ENCODE results near the gene MYH2. TPM values are rescaled to one million over a fixed set of nuclear protein-coding genes. Genes with fewer than 3 reads are reported as not detected.

The MYH2 gene
- total RNA-seq, 1 experiment from 2014 or later: not detected

DNA sequence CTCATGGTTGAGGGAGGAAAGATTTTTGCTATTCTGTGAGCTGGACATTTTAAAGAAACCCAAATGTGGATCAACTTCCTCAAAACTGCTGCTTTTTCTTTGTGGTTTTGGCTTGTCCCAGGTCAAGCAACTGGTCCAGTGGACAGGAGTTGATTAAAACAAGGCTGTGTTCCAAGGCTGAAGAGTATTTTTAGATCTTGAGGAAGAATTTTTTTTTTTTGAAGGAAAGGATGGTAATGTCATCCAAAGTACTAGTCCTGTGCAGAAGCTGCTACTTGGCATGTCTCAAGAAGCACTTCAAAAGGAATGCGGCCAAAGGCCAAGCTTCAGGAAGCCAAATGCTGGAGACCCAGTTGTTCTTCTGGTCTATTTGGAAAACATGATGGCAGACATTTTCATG lies 8.0 kb upstream of the MYH2 start:
- ChIA-PET POLR2A (no interaction called here), CTCF (no interaction called here), RAD21 (ENCODE audit: low non-redundant PET in 1 of 2, low total read pairs in 2 of 2, uncharacterized antibody in 2 of 2, unreplicated experiment in 2 of 2) (no interaction called here)
- Histone ChIP-seq H3K4me2 (ENCODE audit: low read length) (no peak overlapping the region), H3K4me1 (ENCODE audit: control insufficient read depth in 1 of 2, insufficient read depth in 2 of 2, low read length in 2 of 2) (no peaks in the 10 kb centered on the region), H3K79me2 (ENCODE audit: insufficient read depth, low read length) (no peaks in the 10 kb centered on the region), H3K9me2 (ENCODE audit: insufficient read depth) (no peaks in the 10 kb centered on the region), H3K9me3 (ENCODE audit: control insufficient read depth in 1 of 2, insufficient read depth in 1 of 2, low read depth in 1 of 2, low read length in 2 of 2) (no peaks in the 10 kb centered on the region), H3K27ac (ENCODE audit: low read depth, low read length) (no peak overlapping the region), H3K4me3 (replicated peaks in 1 of 2; ENCODE audit: low read depth in 1 of 2, low read length in 2 of 2) (no peak overlapping the region), H4K20me1 (ENCODE audit: insufficient read depth) (no peaks in the 10 kb centered on the region), H3K9ac (ENCODE audit: low read length) (no peak overlapping the region), H3K27me3 (ENCODE audit: insufficient read depth, low read length) (peaks cover 7% of the 10 kb centered on the region; the same call in 1 of the 2 replicates), H3K36me3 (ENCODE audit: control insufficient read depth in 1 of 2, insufficient read depth in 2 of 2, low read length in 2 of 2) (no peaks in the 10 kb centered on the region), H2AFZ (ENCODE audit: low read depth, low read length, poor library complexity, severe bottlenecking) (no peak overlapping the region)
- no TSS peak for BruUV-seq (replicated peaks)
- no peak for DNase-seq (ENCODE audit: low read depth, low spot score)
- TF ChIP-seq, protein P1, sequence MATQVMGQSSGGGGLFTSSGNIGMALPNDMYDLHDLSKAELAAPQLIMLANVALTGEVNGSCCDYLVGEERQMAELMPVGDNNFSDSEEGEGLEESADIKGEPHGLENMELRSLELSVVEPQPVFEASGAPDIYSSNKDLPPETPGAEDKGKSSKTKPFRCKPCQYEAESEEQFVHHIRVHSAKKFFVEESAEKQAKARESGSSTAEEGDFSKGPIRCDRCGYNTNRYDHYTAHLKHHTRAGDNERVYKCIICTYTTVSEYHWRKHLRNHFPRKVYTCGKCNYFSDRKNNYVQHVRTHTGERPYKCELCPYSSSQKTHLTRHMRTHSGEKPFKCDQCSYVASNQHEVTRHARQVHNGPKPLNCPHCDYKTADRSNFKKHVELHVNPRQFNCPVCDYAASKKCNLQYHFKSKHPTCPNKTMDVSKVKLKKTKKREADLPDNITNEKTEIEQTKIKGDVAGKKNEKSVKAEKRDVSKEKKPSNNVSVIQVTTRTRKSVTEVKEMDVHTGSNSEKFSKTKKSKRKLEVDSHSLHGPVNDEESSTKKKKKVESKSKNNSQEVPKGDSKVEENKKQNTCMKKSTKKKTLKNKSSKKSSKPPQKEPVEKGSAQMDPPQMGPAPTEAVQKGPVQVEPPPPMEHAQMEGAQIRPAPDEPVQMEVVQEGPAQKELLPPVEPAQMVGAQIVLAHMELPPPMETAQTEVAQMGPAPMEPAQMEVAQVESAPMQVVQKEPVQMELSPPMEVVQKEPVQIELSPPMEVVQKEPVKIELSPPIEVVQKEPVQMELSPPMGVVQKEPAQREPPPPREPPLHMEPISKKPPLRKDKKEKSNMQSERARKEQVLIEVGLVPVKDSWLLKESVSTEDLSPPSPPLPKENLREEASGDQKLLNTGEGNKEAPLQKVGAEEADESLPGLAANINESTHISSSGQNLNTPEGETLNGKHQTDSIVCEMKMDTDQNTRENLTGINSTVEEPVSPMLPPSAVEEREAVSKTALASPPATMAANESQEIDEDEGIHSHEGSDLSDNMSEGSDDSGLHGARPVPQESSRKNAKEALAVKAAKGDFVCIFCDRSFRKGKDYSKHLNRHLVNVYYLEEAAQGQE (IDR thresholded peaks at IDR 0.05; ENCODE audit: low read depth): no peak
- no peak for TF ChIP-seq SIN3A (IDR thresholded peaks at IDR 0.05; ENCODE audit: low read depth)
- TF ChIP-seq, protein P2, sequence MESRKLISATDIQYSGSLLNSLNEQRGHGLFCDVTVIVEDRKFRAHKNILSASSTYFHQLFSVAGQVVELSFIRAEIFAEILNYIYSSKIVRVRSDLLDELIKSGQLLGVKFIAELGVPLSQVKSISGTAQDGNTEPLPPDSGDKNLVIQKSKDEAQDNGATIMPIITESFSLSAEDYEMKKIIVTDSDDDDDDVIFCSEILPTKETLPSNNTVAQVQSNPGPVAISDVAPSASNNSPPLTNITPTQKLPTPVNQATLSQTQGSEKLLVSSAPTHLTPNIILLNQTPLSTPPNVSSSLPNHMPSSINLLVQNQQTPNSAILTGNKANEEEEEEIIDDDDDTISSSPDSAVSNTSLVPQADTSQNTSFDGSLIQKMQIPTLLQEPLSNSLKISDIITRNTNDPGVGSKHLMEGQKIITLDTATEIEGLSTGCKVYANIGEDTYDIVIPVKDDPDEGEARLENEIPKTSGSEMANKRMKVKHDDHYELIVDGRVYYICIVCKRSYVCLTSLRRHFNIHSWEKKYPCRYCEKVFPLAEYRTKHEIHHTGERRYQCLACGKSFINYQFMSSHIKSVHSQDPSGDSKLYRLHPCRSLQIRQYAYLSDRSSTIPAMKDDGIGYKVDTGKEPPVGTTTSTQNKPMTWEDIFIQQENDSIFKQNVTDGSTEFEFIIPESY (IDR thresholded peaks at IDR 0.05; ENCODE audit: extremely low read depth, insufficient replicate concordance, low read length): no peak
- TF ChIP-seq ELF1 (IDR thresholded peaks at IDR 0.05; ENCODE audit: borderline replicate concordance, low read depth): no peak
- TF ChIP-seq ZFX (IDR thresholded peaks at IDR 0.05): no peak
- no peak for TF ChIP-seq SP1 (IDR thresholded peaks at IDR 0.05; ENCODE audit: low read depth)
- TF ChIP-seq POLR2AphosphoS5 (IDR thresholded peaks at IDR 0.05; ENCODE audit: low read depth, low read length): no peak
- TF ChIP-seq ZNF274 (IDR thresholded peaks at IDR 0.05; ENCODE audit: low read depth, low read length): no peak
- TF ChIP-seq CEBPB (IDR thresholded peaks at IDR 0.05; ENCODE audit: low read depth): no peak
- ATAC-seq: no peak
- intact Hi-C loops (cut with micrococcal nuclease): no loop called here
